Epithelial cell of proximal tubule (primary cell): Measurements from ENCODE around the gene KHDRBS1. TPM values are rescaled to one million over a fixed set of nuclear protein-coding genes. Genes with fewer than 3 reads are reported as not detected.
"Not testable (repeated sequence)": the region's sequence is repeated elsewhere in the genome, so short reads cannot be mapped to it uniquely, and the experiment has no call there.

Experiments
- DNase-seq: peaks from one replicate; pipeline ENCODE4 v3.0.0-alpha.2; 2011; ENCODE audit warnings: low read depth
- H3K4me3 ChIP-seq: 2 replicates; pipeline ENCODE4 v1.5.1; 2011; ENCODE audit warnings: low read depth, mild to moderate bottlenecking, low read length
- total RNA-seq: library from RNA; depleted of rRNA; stranded (reverse); fragments of >200 nt; gene quantifications from 2 replicates; pipeline ENCODE4 v1.2.3, GENCODE V29; 2015
- TF ChIP-seq, protein P1 (sequence below): conservative IDR thresholded peaks from 2 replicates; pipeline ENCODE4 v1.5.1; 2012; ENCODE audit warnings: low read depth, mild to moderate bottlenecking, low read length

KHDRBS1 gene
- total RNA-seq, 1 donor from 2014 or later, result 69.6 TPM

DNA sequence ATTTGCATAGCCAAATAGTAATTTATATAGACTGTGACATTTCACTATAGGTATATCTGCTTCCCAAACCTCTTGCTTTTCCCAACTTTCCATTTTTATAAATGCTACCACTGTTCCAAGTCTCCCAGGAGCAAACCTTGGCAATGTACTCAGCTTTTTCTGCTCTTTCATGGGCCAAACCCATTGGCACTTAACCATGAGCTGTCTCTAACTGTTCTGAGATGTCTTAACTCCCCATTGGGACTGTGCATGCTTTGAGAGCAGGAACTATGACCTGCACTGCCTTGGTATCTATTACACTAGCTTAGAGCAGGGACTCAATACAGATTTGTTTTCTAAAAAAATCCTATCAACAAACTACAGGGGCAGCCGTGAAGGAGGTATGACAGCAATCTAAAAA is 22.5 kb upstream of the KHDRBS1 start:
- TF ChIP-seq, protein P1, sequence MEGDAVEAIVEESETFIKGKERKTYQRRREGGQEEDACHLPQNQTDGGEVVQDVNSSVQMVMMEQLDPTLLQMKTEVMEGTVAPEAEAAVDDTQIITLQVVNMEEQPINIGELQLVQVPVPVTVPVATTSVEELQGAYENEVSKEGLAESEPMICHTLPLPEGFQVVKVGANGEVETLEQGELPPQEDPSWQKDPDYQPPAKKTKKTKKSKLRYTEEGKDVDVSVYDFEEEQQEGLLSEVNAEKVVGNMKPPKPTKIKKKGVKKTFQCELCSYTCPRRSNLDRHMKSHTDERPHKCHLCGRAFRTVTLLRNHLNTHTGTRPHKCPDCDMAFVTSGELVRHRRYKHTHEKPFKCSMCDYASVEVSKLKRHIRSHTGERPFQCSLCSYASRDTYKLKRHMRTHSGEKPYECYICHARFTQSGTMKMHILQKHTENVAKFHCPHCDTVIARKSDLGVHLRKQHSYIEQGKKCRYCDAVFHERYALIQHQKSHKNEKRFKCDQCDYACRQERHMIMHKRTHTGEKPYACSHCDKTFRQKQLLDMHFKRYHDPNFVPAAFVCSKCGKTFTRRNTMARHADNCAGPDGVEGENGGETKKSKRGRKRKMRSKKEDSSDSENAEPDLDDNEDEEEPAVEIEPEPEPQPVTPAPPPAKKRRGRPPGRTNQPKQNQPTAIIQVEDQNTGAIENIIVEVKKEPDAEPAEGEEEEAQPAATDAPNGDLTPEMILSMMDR, result no peak
- H3K4me3 ChIP-seq, result no peak overlapping the region
- no peak for DNase-seq

DNA sequence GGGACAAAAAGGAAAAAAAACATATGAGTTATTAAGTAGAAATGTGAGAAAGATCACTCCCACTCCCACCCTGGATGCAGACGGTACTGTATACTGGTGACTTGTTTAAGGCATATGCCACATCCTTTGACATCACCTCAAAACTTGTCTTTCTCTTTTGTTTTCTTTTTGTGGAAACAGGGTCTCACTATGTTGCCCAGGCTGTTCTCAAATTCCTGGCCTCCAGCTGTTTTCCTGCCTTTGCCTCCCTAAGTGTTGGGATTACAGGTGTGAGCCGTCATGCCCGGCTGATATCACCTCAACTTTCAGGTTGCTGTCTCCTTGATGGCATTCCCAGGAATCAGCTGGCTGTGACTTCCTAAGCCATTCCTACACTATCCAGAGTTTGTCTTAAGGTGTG is 18.4 kb upstream of the KHDRBS1 start:
- H3K4me3 ChIP-seq, result no peak overlapping the region
- TF ChIP-seq, protein P1, result no peak
- DNase-seq, result no peak

DNA sequence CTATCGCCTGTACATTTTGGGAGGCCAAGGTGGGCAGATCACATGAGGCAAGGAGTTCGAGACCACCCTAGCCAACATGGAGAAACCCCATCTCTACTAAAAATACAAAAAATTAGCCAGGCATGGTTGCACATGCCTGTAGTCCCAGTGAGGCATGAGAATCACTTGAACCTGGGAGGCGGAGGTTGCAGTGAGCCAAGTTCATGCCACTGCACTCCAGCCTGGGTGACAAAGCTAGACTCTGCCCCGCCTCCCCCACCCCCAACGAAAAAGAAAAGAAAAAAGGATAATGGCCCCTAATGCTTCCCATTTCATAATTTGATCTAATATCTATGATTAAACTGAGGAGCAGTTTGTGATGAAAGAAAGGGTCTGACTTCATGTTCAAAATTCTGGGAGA is 17.5 kb upstream of the KHDRBS1 start:
- not testable (repeated sequence) for DNase-seq, H3K4me3 ChIP-seq

DNA sequence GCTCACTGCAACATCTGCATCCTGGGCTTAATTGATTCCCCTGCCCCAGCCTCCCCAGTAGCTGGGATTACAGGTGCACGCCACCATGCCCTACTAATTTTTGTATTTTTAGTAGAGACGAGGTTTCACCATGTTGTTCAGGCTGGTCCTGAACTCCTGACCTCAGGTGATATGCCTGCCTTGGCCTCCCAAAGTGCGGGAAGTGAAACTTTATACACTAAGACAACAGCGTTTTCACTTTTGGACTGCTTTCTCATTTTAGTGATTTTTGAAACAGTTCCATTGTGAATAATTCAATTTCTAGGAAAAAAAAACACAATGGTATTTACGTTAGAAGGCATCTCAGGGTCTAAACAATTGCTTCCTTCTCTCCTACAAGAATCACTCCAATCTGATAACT is 11.8 kb upstream of the KHDRBS1 start:
- TF ChIP-seq, protein P1, result no peak
- DNase-seq, result no peak
- H3K4me3 ChIP-seq, result no peak overlapping the region

DNA sequence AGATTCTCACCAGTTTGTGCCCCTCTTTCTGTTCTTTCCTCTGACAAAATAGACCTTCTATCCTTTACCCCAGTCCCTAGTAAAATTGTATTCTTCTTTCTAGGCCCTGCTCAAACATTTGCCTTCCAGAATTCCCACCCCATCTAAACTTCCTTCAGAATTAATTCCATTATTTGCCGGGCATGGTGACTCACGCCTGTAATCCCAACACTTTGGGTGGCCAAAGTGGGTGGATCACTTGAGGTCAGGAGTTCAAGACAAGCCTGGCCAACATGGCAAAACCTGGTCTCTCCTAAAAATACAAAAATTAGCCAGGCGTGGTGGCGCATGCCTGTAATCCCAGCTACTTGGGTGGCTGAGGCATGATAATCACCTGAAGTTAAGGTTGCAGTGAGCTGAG is 11.4 kb upstream of the KHDRBS1 start:
- H3K4me3 ChIP-seq, DNase-seq: not testable (repeated sequence)

DNA sequence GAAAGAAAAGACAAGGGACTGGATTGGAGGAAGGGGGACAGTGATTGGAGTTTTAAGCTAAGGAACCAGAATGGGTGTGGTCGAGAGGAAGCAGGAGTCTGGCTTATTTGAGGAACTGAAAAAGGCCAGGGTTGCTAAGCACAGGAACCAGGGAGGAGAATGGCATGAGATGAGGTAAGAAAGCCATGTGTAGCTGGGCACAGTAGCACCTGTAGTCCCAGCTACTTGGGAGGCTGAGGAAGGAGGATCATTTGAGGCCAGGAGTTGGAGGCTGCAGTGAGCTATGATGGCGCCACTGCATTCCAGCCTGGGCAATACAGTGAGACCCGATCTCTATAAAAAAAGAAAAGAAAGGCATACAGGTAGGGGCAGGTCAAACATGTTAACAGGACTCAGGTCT is 8.1 kb upstream of the KHDRBS1 start:
- no peak overlapping the region for H3K4me3 ChIP-seq
- TF ChIP-seq, protein P1, result no peak
- DNase-seq, result no peak

DNA sequence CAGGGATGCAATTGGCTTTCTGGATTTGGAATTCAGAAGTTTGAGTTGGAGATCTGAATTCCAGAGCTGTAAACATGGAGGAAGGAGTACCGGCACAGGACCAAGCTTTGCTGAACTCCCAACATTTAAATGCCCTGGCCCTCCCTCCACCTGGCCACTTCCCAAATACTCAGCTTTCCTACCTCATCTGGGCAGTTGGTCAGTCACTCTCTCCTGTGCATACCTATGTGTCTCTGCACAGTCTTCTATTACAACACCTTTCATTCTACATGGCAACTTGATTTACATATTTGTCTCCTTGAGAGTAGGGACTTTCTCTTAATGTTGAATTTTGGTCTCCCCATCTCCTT is 6.1 kb upstream of the KHDRBS1 start:
- TF ChIP-seq, protein P1, result no peak
- H3K4me3 ChIP-seq, result no peak overlapping the region
- DNase-seq, result no peak

DNA sequence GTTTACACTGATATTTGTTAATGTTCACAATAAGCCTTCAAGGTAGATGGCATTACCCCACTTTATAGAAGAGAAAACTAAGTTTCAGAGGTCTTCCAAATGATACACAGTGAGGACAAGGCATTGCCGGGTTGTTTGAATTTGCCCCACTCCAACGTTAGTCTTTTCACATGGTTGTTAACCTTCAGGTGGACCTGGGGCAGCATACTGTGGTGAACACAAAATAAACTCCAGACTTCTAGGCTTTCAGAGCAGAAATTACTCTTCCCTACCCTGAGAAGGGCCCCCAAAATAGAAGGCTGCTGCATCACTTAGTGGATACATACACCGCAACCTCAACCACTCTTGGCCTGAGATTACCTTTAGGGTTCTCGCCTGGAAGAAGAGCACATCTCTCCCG is 3.4 kb upstream of the KHDRBS1 start:
- TF ChIP-seq, protein P1, result no peak
- no peak for DNase-seq

More for the DNA sequence above, 3.4 kb upstream of the KHDRBS1 start:
- H3K4me3 ChIP-seq, result no peak overlapping the region
